NCI-H748 treated with DMSO at 0.1 percent for 48 hours (cell line): ENCODE results near the gene TOX2.

Experiments used
- DNase-seq: peaks from one replicate; lab custom pipeline; 2025; lab: John Stamatoyannopoulos, UW

The TOX2 gene

DNA sequence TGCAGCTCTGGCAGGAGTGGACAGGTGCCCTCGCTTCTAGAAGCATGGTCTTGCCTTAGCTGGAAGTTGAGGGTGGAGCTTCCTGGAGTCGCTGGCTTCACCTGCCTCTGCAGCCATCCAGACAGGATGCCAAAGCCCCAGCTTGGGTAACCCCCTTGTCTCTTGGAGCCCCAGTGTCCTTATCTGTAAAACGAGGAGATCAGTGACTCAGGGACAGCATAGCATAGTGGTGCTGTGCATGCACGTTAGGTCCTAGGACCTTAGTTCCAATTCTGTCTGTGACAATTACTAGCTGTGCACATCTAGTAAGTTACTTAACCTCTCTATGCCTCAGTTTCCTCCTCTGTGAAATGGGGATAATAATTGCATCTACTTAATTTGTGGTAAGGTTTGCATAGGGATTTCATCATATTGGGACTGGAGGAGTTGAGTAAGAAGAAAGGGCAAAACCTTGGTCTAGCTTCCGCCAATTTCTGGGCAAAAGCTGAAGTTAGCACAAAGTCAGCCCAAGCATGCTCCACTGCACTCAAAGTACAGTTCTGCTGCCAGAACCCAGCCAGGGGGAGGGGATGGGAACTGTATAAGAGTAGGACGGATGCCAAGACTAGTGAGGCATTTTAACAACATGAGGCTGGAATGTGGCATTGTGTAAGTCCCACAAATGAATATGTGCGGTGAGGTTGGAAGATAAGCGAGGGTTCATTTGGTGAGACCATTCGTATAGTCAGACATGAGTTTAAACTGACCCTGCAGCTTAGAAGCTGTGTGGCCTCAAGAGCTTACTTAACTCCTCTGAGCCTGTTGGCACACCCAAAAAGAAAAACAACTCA is 24.5 kb downstream of the TOX2 start:
- DNase-seq, result no peak

DNA sequence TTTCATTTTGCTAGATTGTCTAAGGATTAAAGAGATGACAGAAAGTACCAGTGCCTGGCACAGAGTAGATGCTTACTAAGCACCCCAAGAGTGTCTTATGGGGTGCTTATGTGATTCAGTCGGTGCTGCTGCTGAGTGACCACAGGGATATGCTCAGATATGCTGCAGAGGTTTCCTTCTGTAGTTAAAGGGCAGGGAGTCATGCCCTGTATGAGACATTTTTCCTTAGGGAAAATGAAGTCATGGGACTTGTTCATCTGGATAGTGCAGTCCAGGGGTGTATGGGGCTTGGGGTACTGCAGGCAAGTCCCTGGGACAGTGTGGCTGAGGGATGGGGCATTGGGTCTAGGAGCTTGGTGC is 25.1 kb downstream of the TOX2 start:
- DNase-seq, result no peak

DNA sequence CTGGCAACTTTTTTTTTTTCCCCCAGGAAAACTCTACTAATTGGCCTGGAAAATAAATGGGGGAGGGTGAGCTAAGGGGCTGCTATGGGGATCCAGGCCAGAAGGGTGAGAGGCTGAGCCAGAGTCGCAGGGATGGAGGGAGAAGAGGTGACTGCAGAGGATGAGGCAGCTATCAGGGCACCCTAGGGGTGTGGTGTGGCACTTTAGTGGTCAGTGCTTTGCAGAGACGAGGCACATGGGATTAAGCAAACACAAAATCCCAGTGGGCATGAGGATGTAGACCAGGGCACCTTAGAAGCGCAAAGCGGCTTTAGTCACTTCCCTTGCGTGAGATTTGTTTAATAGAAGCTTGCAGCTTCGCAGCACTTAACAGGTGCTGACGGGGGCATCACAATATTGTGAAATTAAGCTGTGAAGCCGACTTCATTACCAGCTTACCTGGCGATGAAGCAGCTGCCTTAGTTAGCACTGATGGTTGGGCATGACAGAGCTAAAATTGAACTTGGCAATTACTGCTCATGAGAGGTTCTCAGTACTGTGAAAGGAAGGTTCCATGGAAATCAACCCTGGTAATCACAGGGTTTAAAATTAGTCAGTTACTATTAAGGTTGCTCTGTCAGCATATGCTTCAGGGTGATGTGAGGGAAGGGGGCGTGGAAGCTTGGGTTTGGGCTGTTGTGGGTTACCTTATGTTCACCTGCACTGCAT is 26.0 kb downstream of the TOX2 start:
- no peak for DNase-seq

DNA sequence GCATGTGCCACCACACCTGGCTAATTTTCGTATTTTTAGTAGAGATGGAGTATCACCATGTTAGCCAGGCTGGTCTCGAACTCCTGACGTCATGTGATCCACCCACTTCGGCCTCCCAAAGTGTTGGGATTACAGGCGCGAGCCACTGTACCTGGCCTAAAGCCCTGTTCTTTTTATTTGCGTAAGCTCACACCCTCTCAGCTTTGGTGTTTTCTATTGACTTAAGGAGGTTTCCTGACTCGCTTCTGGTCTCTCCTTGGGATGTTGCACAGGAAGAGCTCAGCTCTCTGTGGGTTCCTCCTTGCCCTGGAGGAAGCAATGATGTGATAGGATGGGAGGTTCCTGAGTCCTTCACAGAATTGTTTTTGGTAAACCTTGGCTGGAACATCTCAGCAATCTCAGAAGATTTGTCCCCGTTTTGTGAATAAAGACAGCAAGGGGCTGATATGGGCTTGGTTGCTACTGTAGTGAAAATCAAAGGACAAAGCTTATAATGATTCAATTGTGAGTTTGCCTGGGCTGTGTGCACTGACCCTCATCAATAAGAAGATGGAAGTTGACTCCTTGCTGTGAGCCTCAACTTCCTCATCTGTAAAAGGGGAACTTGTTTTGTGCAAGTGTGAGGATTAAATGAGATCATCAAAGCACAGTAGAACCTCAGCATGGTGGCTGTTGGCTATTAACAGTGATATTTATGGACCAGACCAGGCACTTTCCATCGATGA is 27.0 kb downstream of the TOX2 start:
- DNase-seq, result no peak

DNA sequence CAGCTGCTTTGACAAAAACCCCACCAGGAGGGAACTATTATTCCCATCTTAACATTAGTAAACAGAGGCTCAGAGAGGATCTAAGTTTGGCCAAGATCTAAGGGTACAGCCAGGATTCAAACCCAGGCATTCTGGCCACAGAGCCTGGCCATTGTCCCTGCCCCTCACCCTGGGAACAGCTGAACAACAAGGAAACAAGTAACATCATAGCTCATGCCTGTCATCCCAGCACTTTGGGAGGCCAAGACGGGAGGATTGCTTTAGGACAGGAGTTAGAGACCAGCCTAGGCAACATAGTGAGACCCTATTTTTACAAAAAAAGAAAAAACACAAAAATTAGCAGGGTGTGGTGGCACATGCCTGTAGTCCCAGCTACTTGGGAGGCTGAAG is 27.5 kb downstream of the TOX2 start:
- DNase-seq, result no peak

DNA sequence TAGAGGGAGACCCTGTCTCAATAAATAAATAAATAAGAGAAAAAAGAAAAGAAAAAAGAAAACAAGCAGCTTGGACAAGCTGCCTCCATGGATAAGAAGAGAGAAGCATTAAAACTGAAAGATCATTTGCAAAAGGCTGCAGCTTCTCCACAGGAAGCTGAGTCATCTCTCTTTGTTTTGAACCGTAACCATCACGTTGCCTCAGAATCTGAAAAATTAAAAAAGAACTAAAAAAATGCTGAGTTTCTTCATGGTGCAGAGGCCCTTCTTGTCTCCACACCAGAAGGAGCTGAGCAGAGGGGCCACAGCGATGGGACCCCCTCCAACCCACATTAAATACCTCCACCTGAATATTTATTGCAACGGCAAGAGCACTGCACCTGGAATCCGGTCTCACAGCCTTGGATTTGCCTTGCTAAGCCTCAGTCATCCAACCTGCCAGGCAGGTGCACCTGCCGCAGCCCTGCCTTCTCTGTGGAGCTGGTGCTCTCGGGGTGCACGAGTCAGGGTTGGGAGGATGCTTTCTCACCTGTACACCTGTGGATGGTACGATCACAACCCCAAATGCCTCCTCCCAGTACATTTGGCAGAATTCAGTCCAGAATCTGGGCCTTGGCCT is 28.1 kb downstream of the TOX2 start:
- no peak for DNase-seq

DNA sequence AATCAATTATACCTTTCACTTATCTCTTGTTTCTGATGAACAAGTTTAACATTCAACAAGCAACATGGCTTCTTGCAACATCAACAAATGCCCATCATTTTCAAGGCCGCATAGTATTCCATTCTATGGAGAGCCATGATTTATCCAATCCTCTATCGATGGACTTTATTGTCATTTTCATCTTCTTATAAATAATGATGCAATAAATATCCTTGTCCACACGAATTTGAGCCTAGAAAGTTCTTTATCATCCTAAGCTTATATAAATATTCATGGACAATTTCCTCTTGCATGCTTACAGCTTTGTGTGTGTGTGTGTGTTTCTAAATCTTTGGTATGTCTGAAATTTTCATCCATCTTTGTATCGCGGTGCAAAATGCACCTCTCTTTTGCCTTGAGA is 29.1 kb downstream of the TOX2 start:
- DNase-seq, result no peak

DNA sequence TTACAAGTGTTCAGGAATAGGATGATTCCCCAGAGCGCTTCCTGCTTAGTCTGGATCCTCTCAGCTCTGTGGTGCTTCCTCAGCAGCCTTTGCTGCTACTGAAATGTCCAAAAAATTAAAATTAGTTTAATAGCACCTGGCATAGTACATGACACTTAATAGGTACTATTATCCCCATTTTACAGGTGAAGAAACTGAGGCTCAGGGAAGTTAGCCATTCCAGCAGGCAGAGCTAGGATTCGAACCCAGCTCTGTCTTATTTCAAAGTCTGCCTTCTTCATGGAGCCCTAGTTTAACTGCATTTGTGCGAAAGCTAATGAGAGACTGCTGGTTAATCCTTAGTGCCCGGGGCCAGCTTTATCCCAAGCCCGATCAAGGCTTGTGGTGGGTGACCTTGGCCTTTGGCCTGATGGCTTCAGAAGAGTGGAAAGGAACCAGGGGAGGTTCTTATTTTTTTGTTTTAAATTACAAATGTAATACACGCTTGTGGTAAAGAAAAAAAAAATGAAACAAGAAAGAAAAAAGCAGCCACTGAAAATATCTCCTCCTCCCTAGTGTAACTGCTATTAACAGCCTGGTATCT is 30.1 kb downstream of the TOX2 start:
- DNase-seq, result no peak

DNA sequence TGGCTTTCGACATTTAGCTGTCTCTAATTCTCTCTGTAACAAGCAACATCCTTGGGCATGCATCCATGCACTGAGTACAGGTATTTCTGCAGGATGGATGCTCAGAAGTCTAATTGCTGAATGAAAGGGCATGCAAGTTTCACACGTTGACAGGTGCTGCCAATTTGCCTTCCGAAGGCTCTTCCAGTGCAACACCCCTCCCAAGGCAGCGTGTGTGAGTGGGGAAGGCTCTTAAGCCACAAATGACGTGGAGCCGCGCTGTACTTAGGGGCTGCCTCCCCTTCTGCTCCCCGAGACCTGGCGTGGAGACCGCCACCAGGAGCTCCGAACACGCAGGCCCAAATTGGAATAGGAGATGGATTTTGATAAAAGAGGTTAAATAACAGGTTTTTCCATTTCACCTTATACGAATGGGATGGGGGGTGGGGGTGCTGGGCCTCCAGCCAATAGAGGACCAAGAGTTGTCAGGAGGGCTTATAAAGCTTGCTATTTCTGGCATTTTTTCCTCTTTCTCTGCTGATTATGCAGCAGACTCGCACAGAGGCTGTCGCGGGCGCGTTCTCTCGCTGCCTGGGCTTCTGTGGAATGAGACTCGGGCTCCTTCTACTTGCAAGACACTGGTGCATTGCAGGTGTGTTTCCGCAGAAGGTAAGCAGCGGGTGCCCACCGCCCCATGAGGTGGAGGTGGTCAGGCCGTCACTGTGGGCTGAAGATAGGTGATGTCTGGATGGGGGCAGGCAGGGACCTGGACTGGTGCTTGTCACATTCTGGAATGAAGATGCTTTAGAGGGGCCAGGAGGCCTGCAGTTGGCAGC is 30.9 kb downstream of the TOX2 start:
- no peak for DNase-seq

DNA sequence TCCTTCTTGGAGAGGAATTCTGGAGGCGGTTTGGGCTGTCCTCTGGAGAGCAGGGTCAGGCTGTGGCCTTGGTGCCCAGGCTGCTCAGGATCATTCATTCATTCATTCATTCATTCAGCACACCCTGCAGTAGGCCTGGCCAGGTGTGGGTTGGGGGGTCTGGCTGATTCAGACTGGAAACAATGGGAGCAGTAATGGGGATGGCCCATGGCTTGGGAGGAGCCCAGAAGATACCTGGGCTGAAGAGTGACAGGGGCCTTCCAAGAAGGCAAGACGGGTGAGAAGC is 31.5 kb downstream of the TOX2 start:
- DNase-seq, result no peak

DNA sequence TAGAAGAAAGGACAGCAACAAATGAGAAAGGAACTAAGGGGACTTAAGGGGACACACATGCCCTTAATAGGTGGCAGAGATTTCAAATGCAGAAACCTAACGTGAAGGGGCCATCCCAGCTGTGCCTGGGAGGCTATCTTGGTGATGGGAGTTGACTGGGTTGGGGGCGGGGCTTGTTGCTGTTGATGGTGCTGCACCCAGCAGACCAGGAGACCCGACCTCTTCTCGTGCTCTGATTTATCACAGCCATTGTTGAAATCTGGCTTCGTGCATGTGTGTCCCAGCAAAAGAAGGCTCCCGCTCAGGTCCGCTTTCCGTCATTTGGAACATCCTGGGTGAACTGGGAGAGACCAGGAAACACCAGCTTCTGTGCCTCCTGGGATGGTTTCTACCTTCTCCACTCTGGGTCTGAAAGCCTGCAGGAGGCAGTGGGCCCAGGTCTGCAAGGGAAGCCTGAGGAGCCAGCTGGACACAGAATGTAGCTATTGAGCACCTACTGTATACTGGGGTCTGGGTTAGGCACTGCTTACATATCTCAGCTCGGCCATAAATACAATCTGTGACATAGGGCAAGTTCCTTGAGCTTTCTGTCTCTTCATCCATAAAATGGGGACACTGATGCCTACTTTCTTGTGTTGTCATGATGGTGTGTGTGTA is 32.1 kb downstream of the TOX2 start:
- DNase-seq, result no peak

DNA sequence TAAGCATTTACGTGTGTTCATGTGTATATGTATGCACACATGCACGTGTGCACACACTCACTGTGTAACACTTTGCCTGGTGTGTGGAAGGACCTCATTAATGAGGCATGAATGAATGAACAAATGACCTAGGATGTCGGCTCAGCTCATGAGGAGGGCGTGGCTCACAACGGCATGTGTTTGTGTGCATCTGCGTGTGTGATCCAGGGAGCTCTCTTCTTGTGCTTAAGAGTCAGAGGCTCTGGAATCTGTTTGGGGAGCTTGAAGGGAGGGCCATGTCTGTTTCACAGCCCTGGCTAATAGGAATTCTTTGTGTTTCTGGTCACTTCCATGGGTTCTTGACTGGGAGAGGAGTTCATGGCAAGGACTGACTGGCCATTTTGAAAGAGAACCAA is 32.7 kb downstream of the TOX2 start:
- no peak for DNase-seq

DNA sequence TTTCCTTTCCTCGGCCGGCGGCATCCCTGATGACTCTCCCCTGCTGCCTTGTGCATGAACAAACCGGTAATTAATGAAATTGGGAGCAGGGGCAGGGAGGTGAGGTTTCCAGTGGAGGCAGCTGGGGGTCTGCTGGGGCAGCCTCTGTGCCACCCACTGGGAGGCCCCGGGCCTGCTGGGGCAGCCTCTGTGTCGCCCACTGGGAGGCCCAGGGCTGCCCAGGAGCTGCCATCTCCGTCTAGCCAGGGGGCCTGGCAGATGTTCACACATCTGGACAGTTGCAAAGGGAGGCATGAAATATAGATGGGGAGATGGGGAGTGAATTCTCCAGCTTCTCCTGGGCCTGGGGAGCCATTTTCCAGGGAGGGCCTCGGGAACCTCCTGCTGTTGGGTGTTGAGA is 33.8 kb downstream of the TOX2 start:
- no peak for DNase-seq

DNA sequence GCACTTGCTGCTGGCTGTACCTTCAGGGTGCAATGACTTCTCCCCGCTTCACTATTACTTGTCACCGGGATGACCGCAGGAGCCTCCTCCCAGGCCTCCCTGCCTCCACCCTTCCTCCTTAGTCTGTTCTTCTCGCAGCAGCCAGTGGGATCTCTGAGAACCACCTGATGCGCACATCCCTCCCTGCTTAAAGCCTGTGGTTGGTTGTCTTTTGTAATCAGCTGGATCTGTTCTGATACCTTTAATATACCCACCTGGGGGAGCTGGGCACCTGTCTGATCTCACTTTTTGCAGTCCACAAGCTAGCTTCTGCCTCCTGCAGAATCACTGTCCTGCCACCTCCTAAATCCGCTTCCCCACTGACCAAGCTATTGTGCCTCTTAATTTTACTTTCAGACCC is 34.6 kb downstream of the TOX2 start:
- DNase-seq, result no peak

DNA sequence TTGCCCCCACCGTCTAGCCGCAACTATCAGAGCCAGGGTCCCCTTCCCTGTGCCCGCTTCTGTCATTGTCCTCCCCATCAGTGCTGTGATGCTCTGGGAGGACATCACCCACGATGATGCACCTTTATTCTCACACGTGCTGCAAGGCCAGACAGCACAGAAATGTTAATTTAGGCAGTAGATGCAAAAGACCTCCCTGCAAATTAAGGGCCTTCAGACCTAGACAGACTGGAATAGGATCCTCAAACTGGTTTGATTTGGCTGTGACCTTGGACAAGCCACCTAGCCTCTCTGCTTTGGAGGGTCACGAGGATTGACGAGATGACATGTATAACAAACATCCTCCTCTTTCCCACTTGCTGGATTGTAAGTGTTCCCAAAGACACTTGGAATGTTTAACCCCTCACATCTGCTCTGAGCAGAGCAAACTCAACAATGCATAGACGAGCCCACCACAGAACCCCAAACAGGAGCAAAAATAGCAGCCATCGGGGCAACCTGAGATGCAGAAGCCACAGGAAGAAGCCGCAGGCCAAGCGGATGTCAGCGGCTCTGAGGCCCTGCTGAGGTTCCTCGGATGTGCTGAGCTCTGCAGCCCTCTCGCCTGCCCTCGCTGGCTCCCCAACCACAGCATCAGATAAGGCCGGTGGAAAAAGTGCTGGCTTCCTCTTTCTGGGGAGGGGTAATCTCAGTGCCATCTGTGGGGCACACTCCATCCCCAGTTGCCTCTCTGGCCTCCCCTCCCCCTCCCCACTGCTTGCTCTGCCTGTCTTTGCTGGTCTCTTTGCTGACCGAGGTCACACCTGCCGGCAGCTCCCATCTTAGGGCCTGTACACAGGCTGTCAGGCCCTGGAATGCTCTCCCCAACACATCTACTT is 35.3 kb downstream of the TOX2 start:
- DNase-seq, result no peak

DNA sequence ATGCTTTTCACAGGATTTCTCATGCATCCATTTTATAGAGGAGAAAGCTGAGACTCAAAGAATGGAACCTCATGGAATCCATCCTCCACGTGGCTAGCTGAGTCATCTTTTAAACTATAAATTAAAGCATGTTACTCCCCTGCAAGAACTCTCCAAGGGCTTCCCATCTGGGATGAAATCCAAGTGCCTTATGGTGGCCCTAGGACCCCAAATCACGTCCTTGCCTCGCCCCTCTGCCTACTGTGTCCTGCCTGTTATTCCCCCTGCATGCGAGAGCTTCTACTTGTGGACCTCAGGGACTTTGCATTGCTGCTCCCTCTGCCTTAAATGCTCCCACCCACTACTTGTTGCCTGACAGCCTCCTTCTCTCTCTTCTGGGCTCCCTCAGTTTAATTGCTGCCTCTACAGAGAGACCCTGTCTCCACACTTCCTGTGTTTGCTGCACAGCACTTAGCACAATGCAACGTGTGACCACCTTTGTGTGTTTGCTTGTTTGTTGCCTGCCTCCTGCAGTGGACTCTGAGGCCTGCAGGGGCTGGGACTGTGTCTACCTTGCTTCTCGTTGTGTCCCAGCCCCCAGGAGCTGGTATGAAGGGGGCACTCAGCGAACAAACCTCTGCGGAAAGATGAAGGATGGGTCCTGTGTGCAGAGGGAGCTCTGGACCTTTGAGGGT is 39.4 kb downstream of the TOX2 start:
- no peak for DNase-seq

DNA sequence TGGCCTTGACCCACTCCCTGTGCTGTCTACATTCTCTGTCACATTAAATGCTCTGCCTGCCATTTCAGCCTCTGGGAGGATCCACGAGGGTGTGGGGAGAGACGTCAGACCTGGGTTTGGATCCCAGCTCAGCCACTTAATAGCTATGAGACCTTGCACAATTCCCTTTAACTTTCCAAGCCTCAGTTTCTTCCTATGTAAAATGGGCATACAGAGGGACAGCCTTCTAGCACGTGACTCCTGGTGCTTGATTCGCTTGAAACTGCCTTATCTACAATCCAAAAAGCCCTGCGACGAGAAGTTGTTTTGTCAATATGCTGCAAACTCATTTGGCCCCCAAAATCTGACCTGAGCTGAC is 40.0 kb downstream of the TOX2 start:
- DNase-seq, result no peak

DNA sequence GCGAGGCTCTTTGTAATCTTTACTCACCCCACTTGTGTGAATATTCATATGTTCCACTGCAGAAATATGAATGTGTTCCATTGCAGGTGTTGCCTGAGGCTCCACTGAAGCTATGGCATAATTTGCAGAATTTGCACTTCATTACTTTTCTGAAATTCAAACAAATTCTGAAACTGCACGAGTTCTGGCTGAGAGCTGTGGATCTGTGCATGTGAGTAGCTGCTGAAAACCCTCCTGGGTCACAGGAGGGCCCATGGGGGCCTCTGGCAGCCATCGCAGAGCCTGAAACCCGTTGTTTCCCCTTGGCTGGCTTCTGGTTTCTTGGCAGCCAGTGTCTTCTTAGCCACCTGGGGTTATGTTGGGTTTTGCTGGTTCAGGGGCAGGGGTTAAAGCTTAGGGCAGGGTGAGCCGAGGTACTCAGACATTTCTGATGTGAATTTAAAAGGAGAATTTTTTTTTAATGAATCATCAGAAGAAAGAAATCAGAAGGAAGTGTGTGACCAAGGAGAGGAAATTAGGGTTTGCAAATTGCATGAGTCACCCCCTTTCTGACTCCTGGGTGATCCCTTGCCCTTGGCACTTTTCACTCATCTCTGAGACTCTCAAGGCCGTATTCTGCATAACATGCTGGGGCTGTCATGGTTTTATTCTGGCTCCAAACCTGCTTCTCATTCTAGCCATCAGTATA is 40.6 kb downstream of the TOX2 start:
- no peak for DNase-seq

DNA sequence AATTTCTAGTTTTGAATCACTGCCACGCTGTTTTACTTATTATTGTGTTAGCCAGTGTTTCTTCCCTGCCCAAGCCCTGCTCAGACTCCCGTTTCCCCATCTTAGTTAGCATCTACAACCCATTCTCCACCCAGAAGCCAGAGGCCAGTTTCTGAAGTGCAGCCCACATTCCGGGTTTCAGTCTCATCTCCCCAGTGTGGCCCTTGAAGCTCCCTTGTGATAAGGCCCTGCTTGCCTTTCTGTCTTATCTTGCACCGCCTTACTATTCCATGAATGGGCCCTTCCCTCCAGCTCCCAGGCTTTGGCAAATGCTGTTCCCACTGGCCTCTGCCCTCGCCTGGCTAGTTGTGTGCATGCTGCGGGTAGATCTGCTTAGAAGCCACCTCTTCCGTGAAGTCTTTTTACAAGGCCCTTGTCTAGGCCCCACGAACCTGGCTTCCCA is 41.1 kb downstream of the TOX2 start:
- no peak for DNase-seq
